Sigmoid colon (tissue), 4 donors: ENCODE measurements around the gene SENP8.

Experiments used
- POLR2AphosphoS5 ChIP-seq, 4 donors: sonication (generic); formaldehyde crosslinking; IDR thresholded peaks; one replicate each; pipeline ENCODE4 v1.6.1; 2017; ENCODE audit warnings: antibody characterized with exemption in 4 of 4
- TF ChIP-seq, protein P1 (sequence below), 4 experiments: fragments of 450-650 bp in 3 of 4; fragments of 200-600 bp in 1 of 4; IDR thresholded peaks; one replicate each; pipeline ENCODE4 v1.5.1; 2016 to 2019; ENCODE audit warnings: antibody characterized with exemption in 4 of 4, mild to moderate bottlenecking in 3 of 4, moderate library complexity in 2 of 4

DNA sequence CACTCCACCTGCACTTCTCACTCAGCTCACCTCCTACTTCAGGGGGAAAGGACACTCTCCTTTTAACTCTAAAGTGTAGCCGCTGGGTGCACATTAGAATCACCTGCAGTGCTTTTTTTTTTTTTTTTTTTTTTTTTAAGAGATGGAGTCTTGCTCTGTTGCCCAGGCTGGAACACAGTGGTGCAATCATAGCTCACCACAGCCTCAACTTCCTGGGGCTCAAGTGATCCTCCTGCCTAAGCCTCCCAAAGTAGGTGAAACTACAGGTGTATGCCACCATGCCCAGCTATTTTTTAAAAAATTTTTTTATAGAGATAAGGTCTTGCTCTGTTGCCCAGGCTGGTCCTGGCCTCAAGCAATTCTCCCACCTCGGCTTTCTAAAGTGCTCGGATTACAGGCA lies 58.5 kb downstream of the SENP8 start:
- TF ChIP-seq, protein P1, sequence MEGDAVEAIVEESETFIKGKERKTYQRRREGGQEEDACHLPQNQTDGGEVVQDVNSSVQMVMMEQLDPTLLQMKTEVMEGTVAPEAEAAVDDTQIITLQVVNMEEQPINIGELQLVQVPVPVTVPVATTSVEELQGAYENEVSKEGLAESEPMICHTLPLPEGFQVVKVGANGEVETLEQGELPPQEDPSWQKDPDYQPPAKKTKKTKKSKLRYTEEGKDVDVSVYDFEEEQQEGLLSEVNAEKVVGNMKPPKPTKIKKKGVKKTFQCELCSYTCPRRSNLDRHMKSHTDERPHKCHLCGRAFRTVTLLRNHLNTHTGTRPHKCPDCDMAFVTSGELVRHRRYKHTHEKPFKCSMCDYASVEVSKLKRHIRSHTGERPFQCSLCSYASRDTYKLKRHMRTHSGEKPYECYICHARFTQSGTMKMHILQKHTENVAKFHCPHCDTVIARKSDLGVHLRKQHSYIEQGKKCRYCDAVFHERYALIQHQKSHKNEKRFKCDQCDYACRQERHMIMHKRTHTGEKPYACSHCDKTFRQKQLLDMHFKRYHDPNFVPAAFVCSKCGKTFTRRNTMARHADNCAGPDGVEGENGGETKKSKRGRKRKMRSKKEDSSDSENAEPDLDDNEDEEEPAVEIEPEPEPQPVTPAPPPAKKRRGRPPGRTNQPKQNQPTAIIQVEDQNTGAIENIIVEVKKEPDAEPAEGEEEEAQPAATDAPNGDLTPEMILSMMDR (IDR thresholded peaks at IDR 0.05) = no peak
- TF ChIP-seq POLR2AphosphoS5 (IDR thresholded peaks at IDR 0.05) = no peak
